Activated naive CD4-positive, alpha-beta T cell treated with anti-CD3 and anti-CD28 coated beads, Interleukin-2, amount 50 U/mL, for 72 hours (primary cell): Measurements from ENCODE around the gene NTSR2. TPM values are rescaled to one million over a fixed set of nuclear protein-coding genes. Genes with fewer than 3 reads are reported as not detected.

Experiments used
- ATAC-seq, 2 donors: fragments of 150-1000 bp; cut with Tn5 transposase; 2 replicates each; pipeline ENCODE4 v1.10.0; 2021; ENCODE audit warnings: mild to moderate bottlenecking in 2 of 2, moderate library complexity in 2 of 2
- DNase-seq, 2 donors: peaks; one replicate each; pipeline ENCODE4 v3.0.0; 2021 to 2022; ENCODE audit warnings: low spot score in 2 of 2
- H3K27ac Mint-ChIP-seq, 2 donors: one replicate each; pipeline ENCODE4 v1.8.0; 2022; ENCODE audit warnings: mild to moderate bottlenecking in 2 of 2, mixed read lengths in 2 of 2
- H3K36me3 Mint-ChIP-seq, 2 donors: one replicate each; pipeline ENCODE4 v1.8.0; 2022; ENCODE audit warnings: mixed read lengths in 2 of 2
- H3K9me3 Mint-ChIP-seq, 2 donors: one replicate each; pipeline ENCODE4 v1.8.0; 2022; ENCODE audit warnings: mixed read lengths in 2 of 2
- total RNA-seq, 2 donors: library from RNA; stranded (reverse); gene quantifications; one replicate each; pipeline ENCODE4 v1.2.3, GENCODE V29; 2022

NTSR2 gene
- total RNA-seq, 2 donors from 2014 or later = not detected

DNA sequence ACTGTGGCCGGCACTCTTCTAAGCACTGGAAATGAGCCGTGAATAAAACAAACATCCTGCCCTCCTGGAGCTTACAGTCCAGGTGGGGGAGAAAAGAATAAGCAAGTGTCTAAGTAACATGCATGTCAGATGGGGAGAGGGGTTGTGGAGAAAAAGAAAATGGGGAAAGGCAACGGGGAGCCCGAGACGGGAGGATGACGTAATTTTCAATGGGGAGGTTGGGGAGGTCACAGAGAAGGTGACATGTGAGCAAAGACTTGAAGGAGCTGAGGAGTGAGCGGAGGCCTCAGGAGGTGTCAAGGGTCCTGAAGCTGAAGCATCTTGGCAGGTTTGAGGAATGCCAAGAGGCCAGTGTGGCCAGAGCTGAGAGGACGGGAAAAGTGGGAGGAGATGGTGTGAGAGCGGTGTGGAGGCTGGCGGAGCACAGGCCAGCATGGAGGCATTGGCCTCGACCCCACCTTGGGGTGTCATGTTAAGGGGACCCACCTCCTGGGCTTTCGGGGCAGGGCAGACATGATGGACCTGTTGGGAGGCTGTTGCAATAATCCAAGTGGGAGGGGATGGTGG lies 15.0 kb upstream of the NTSR2 start:
- no peak overlapping the region for H3K27ac Mint-ChIP-seq
- no peaks in the 10 kb centered on the region for H3K9me3 Mint-ChIP-seq
- no peak for DNase-seq
- ATAC-seq = no peak
- H3K36me3 Mint-ChIP-seq = no peaks in the 10 kb centered on the region

DNA sequence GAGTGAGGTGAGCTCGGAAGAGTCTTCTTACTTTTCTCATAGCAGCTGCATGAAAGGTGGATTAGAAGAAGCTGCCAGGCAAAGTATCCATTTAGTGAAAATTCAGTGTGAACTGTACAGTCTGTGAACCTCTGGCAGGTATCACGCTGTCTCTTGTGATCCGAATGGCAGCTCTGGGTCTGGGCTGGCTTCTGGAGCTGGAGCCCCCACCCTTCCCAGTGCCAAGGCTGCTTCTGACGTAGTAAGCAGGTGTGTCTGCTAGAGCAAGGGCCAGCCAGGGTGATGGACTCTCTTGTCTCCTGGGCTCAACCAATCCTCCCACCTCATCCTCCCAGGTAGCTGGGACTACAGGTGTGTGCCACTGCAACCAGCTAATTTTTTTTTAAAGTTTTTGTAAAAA lies 14.0 kb upstream of the NTSR2 start:
- no peak for DNase-seq

DNA sequence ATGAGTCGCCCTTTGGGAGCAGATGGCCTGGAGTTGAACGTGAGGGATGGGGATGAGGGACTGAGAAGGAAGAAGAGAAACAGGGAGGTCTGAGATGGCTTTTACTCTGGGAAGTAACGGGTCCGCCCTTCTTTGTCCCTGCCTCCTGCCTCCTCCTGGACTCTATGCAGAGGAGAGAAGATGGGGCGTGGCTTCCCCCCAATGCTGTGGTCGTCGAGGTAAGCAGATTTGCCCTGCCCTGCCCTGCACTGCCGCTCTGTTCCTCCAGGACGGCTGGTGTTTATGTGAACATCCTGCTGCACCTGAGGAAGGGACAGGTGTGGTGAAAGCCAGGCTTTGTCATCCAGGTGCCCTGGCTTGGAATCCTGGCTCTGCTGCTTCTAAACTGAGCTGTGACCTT lies 13.5 kb upstream of the NTSR2 start:
- no peaks in the 10 kb centered on the region for H3K9me3 Mint-ChIP-seq
- ATAC-seq (no peak), DNase-seq (no peak)
- H3K27ac Mint-ChIP-seq = no peak overlapping the region
- H3K36me3 Mint-ChIP-seq = no peaks in the 10 kb centered on the region

More for the DNA sequence above, 14.0 kb upstream of the NTSR2 start:
- no peak for ATAC-seq
- Mint-ChIP-seq H3K9me3 (no peaks in the 10 kb centered on the region), H3K36me3 (no peaks in the 10 kb centered on the region), H3K27ac (no peak overlapping the region)

GRCh38 chr2:11682590-11682915 lies 12.6 kb upstream of the NTSR2 start:
- no peaks in the 10 kb centered on the region for H3K9me3 Mint-ChIP-seq
- H3K36me3 Mint-ChIP-seq = no peaks in the 10 kb centered on the region
- H3K27ac Mint-ChIP-seq = no peak overlapping the region
- ATAC-seq (no peak), DNase-seq (no peak)

DNA sequence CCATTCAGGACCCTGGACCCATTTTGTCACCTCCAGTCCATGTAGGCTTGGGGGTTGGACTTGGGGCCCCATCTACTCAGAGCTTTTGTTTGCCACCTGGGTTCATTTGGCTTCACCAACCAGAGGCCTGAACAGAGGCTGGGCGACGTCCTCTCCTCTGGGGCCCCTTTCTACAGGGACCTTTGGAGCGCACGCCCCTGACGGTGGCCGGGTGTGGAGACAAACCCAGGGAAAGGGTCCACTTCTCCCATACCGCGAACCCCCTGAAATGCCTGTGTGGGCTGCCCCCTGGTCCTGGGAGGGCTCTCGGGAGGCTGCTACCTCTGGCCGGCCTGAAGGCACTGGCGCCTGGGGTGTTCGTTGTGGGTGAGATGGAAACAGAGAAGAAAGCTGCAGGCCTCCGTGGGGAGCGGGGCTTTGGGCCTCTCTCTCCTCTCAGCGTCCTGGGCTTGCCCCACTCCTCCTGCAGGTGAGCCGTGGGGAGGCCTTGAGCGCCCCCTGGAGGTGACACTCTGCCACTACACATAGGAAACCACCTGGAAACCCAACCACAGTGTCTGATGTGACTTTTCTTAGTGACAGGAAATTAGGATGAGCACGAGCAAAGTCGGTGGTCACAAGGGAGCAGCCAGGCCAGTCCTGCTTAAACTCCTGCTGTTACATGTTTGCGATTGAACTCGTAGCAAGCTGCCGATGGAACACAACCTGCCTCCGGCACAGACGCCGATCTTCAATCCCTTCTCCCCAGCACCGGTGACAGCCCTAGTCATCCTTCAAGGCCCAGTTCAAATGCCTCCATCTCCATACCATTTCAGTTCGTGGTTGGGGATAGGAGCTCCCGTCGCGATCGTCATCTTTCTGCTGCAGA lies 12.0 kb upstream of the NTSR2 start:
- Mint-ChIP-seq H3K27ac (no peak overlapping the region), H3K36me3 (no peaks in the 10 kb centered on the region), H3K9me3 (no peaks in the 10 kb centered on the region)
- peak; percentile 68 to 82 for ATAC-seq
- peak in 1 of 2 donors; percentile 76 for DNase-seq

DNA sequence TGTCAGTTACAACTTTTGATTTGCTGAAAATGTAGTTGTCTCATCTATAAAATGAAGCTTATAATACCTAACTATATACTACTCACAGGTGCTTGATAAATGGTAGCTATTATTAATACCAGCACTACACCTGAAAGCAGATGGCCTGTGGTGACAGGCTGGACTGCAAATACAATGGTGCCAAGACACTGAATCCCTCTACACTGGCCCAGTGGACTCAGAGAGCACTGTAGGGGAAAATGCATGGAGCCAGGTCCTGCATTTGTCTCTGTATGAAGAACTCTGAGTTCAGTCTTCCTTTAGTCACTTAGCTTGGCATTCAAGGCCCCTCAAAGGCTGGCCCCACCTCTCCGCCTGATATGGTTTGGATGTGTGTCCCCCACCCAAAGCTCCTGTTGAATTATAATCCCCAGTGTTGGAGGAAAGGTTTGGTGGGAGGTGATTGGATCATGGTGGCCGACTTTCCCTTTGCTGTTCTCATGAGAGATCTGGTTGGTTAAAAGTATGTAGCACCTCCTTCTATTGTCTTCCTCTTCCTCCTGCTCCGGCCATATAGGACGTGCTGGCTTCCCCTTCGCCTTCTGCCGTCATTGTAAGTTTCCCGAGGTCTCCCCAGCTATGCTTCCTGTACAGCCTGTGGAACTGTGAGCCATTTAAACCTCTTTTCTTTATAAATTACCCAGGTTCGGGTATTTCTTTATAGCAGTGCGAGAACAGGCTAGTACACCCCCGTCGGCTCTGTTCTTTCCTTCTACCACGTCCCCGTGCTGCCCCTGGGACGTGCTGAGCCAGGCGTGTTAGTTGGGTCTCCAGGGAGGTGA lies 11.1 kb upstream of the NTSR2 start:
- no peak for ATAC-seq
- Mint-ChIP-seq H3K27ac (no peak overlapping the region), H3K36me3 (peaks cover 0 to 5% of the 10 kb centered on the region in 2 donors), H3K9me3 (no peaks in the 10 kb centered on the region)
- DNase-seq = no peak

- H3K27ac Mint-ChIP-seq = no peak overlapping the region
- H3K9me3 Mint-ChIP-seq = no peaks in the 10 kb centered on the region
- H3K36me3 Mint-ChIP-seq = peaks cover 0 to 5% of the 10 kb centered on the region in 2 donors
- ATAC-seq (no peak), DNase-seq (no peak)
Measured at GRCh38 chr2:11680182-11680900, 10.3 kb upstream of the NTSR2 start.

- ATAC-seq (no peak), DNase-seq (no peak)
- Mint-ChIP-seq H3K9me3 (no peaks in the 10 kb centered on the region), H3K27ac (no peak overlapping the region), H3K36me3 (peaks cover 0 to 5% of the 10 kb centered on the region in 2 donors)
Measured at GRCh38 chr2:11679486-11680181, 9.6 kb upstream of the NTSR2 start.

GRCh38 chr2:11679016-11679415 lies 9.0 kb upstream of the NTSR2 start:
- Mint-ChIP-seq H3K9me3 (no peaks in the 10 kb centered on the region), H3K36me3 (peaks cover 0 to 5% of the 10 kb centered on the region in 2 donors), H3K27ac (no peak overlapping the region)
- DNase-seq = no peak
- no peak for ATAC-seq

DNA sequence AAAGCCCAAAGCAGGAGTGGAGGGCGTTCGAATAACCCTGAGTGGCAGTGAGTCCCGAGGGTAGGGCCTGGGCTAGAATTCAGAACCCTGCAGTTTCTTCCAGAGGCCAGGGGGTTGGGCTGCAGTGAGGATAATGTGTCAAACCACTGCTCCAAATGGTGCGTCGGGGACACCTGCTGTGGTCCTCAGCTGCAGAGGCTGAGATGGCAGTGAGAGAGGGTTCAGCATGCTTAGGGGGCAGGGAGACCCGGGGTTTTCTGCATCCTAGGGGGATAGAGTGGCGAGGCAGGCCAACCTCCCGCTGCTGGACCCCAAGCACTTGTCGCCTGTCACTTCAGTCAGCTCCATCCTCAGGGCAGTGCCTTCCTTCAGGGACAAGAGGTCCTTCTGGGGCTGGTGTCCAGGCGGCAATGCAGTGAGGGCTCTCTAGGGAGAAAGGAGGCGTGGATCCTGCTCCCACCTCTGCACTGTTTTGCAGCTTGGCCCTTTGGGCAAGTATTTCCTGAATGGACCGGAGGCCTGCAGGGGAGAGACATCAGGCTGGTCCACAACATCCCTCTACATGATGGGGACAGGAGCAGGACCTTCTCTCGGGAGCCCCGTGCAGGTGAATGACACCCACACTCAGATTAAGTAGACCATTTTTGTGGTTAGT lies 8.4 kb upstream of the NTSR2 start:
- DNase-seq = no peak
- H3K27ac Mint-ChIP-seq = no peak overlapping the region
- no peaks in the 10 kb centered on the region for H3K9me3 Mint-ChIP-seq
- ATAC-seq = no peak
- H3K36me3 Mint-ChIP-seq = peaks cover 0 to 5% of the 10 kb centered on the region in 2 donors

DNA sequence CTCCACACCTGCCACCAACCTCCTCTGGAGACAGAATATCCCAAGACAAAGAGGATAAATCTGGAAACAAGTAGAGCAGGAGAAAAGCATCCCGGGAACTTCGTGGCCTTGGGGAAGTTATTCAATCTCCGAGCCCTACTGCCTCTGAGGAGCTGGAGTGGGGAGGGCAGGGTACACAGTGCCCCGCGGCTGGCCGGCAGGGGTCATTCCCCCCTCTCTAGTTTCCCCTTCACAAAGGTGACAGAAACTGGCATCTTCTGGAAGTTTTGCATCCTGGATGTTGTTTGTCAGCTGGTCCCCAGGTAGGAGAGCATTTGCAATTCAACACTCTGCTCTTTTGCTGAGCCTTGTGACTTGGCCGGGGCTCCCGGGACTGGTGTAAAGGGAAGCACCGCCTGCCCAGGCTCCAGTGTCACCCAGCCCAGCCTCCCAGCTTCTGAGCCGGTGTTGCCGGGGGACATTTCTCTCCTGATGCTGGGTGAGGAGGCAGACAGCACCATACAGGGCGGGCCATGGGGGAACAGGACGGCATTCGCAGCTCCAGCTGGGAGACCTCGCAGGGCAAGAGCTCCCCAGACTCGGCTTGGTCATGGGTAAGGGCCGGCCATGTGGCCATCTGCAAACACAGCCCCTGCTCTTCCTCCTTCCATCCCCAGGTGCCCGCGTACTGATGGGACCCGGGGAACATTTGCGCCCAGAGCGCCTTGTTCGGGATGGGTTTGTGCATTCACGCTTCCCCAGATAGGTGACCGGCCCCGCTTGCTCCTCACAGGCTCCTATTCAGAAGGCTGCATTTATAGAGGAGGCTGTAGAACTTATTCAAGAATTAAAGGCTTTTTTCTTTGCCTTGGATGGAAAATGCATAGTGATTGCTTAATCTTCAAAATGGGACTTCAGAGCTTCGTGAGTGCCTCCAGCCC lies 7.4 kb upstream of the NTSR2 start:
- no peaks in the 10 kb centered on the region for H3K9me3 Mint-ChIP-seq
- ATAC-seq (no peak), DNase-seq (no peak)
- H3K27ac Mint-ChIP-seq = no peak overlapping the region
- H3K36me3 Mint-ChIP-seq = peaks cover 0 to 5% of the 10 kb centered on the region in 2 donors

DNA sequence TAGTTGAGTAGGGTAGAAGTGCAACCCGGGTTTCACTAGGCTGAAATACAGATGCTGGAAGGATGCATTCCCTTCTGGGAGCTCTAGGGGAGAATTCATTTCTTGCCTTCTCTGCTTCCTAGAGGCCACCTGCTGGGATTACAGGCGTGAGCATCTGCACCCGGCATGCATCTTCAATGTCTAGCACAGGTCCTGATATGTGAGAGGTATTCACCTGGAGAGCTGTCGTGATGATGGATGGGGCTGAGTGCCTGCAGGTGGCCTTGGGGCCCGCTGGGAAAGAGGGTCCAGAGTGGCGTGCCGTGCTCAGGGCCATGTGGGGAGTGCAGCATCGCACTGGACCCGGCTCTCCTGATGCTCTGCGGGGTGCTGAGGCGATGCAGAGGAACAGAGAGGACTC lies 6.6 kb upstream of the NTSR2 start:
- DNase-seq = no peak
- no peak for ATAC-seq
- H3K9me3 Mint-ChIP-seq = no peaks in the 10 kb centered on the region
- H3K36me3 Mint-ChIP-seq = peaks cover 0 to 5% of the 10 kb centered on the region in 2 donors
- no peak overlapping the region for H3K27ac Mint-ChIP-seq

- no peak overlapping the region for H3K27ac Mint-ChIP-seq
- H3K36me3 Mint-ChIP-seq = peaks cover 0 to 7% of the 10 kb centered on the region in 2 donors
- ATAC-seq (no peak), DNase-seq (no peak)
- peaks cover 0 to under 1% of the 10 kb centered on the region in 2 donors for H3K9me3 Mint-ChIP-seq
Measured at GRCh38 chr2:11675423-11676112, 5.6 kb upstream of the NTSR2 start.

DNA sequence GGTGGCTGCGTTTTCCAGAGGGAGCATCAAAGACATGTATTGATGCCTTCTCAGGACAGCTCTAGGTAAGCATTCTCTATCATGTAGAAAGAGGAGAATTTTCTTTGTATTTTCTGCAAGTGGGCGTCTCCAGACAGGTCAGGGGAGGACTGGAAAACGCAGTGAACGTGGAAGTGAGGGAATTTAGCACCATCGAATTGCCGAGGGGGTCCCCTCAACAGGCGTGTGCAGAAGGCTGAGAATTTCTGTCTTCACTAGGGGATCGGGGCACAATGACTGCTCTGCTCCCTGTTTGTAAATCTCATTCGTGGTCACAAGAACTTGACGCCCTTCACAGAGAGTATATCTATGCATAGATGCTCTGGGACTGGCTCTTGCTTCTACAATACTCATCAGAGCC lies 5.0 kb upstream of the NTSR2 start:
- H3K36me3 Mint-ChIP-seq = peaks cover 0 to 12% of the 10 kb centered on the region in 2 donors

More for the DNA sequence above, 5.0 kb upstream of the NTSR2 start:
- H3K9me3 Mint-ChIP-seq = peaks cover 5 to 6% of the 10 kb centered on the region in 2 donors
- DNase-seq (no peak), ATAC-seq (no peak)
- H3K27ac Mint-ChIP-seq = no peak overlapping the region
